Uterus (tissue), 4 donors: ENCODE measurements around the gene CIAO3. TPM values are rescaled to one million over a fixed set of nuclear protein-coding genes. Genes with fewer than 3 reads are reported as not detected.

Experiments
- DNase-seq, 2 donors: peaks; one replicate each; pipeline ENCODE4 v3.0.0-alpha.2; 2019 to 2020
- H3K27ac ChIP-seq, 2 donors: fragments of 200-600 bp; sonication (generic); 1 replicate in 1 of 2; 2 replicates in 1 of 2; pipeline ENCODE4 v1.5.1; 2016 to 2018
- H3K27me3 ChIP-seq, 2 donors: fragments of 200-600 bp; sonication (generic); one replicate each; pipeline ENCODE4 v1.5.1; 2018 to 2019; ENCODE audit warnings: control low read depth in 1 of 2
- H3K36me3 ChIP-seq, 2 donors: fragments of 200-600 bp; sonication (generic); one replicate each; pipeline ENCODE4 v1.5.1; 2019; ENCODE audit warnings: control low read depth in 1 of 2
- H3K4me1 ChIP-seq, 2 donors: fragments of 200-600 bp; sonication (generic); one replicate each; pipeline ENCODE4 v1.5.1; 2018 to 2019; ENCODE audit warnings: control low read depth in 1 of 2
- H3K4me3 ChIP-seq, 2 donors: fragments of 200-600 bp; sonication (generic); 1 replicate in 1 of 2; 2 replicates in 1 of 2; pipeline ENCODE4 v1.5.1; 2018 to 2019; ENCODE audit warnings: mild to moderate bottlenecking in 1 of 2
- H3K9me3 ChIP-seq, 2 donors: fragments of 200-600 bp; sonication (generic); one replicate each; pipeline ENCODE4 v1.5.1; 2019; ENCODE audit warnings: control low read depth in 1 of 2
- POLR2A ChIP-seq, 2 donors: fragments of 450-650 bp; IDR thresholded peaks; one replicate each; pipeline ENCODE4 v1.6.1; 2016; ENCODE audit warnings: antibody characterized with exemption in 2 of 2, mild to moderate bottlenecking in 1 of 2, moderate library complexity in 1 of 2
- intact Hi-C: fragments of 100-400 bp; cut with DNase I; formaldehyde crosslinking; loops from one replicate; pipeline ENCODE4 v1.15.1; 2023; ENCODE audit warnings: low total_unique reads
- total RNA-seq, 4 donors: library from RNA; depleted of rRNA in 3 of 4; stranded (reverse); fragments of >200 nt in 3 of 4; gene quantifications; one replicate each; pipeline versions ENCODE4 v1.1.0 to v1.2.4, GENCODE V29; 2014 to 2023
- TF ChIP-seq, protein P1 (sequence below), 4 experiments: fragments of 200-600 bp in 2 of 4; fragments of 450-650 bp in 2 of 4; sonication (generic) in 2 of 4; IDR thresholded peaks; one replicate each; pipeline ENCODE4 v1.5.1; 2016 to 2019; ENCODE audit warnings: antibody characterized with exemption in 4 of 4, mild to moderate bottlenecking in 2 of 4, moderate library complexity in 1 of 4
- donor health status: DM: yes; HTN: yes; CAD: no.

Gene CIAO3
- total RNA-seq, 4 donors from 2014 or later: 14.1 to 43.3 (median 25.0) TPM

DNA sequence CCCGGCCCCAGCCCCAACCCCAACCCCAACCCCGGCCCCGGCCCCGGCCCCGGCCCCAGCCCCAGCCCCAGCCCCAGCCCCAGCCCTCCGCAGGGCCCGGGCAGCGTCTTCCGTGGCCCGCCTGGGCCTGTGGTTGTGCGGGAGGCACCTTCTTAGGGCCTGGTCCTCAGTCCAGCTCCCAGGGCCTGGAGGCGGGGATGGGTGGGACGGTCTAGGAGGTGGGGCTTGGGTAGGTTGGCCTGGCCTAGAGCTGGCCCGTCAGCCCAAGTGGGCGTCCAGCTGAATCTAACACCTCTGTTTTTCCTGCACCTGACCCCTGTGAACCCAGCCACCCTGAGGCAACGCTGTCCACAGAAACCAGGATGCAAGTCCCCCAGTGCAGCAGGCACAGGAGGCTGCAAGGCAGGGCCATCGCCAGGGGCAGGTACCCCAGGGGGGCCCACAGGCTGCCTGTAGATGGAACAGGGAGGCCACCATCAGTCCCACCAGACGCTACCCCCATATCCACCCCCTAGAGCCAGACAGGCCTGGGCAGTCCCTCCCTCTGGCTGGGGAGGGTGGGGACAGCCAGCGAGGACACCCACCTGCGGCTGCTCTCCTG lies 28.5 kb upstream of the CIAO3 start:
- H3K27ac ChIP-seq: no peak overlapping the region
- DNase-seq: no peak
- no peak overlapping the region for H3K4me3 ChIP-seq
- H3K27me3 ChIP-seq: no peaks in the 10 kb centered on the region
- no peaks in the 10 kb centered on the region for H3K36me3 ChIP-seq
- H3K4me1 ChIP-seq: no peaks in the 10 kb centered on the region
- intact Hi-C loops: no loop called here
- no peak for TF ChIP-seq POLR2A (IDR thresholded peaks at IDR 0.05)
- TF ChIP-seq, protein P1, sequence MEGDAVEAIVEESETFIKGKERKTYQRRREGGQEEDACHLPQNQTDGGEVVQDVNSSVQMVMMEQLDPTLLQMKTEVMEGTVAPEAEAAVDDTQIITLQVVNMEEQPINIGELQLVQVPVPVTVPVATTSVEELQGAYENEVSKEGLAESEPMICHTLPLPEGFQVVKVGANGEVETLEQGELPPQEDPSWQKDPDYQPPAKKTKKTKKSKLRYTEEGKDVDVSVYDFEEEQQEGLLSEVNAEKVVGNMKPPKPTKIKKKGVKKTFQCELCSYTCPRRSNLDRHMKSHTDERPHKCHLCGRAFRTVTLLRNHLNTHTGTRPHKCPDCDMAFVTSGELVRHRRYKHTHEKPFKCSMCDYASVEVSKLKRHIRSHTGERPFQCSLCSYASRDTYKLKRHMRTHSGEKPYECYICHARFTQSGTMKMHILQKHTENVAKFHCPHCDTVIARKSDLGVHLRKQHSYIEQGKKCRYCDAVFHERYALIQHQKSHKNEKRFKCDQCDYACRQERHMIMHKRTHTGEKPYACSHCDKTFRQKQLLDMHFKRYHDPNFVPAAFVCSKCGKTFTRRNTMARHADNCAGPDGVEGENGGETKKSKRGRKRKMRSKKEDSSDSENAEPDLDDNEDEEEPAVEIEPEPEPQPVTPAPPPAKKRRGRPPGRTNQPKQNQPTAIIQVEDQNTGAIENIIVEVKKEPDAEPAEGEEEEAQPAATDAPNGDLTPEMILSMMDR (IDR thresholded peaks at IDR 0.05): no peak
- H3K9me3 ChIP-seq: no peaks in the 10 kb centered on the region

DNA sequence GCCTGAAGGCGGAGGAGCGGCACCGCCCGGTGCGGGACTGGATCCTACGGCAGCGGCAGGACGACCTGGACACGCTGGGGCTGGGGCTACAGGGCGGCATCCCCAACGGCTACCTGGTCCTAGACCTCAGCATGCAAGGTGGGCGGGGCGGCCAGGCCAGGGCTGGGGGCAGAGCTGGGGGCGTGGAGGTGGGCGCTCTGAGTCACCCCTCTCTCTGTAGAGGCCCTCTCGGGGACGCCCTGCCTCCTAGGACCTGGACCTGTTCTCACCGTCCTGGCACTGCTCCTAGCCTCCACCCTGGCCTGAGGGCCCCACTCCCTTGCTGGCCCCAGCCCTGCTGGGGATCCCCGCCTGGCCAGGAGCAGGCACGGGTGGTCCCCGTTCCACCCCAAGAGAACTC lies 27.6 kb upstream of the CIAO3 start:
- Histone ChIP-seq H3K4me1 (no peaks in the 10 kb centered on the region), H3K27me3 (no peaks in the 10 kb centered on the region), H3K9me3 (no peaks in the 10 kb centered on the region), H3K36me3 (no peaks in the 10 kb centered on the region), H3K27ac (no peak overlapping the region), H3K4me3 (no peak overlapping the region)
- TF ChIP-seq, protein P1 (IDR thresholded peaks at IDR 0.05): no peak
- TF ChIP-seq POLR2A (IDR thresholded peaks at IDR 0.05): no peak
- intact Hi-C loops: no loop called here
- DNase-seq: no peak

DNA sequence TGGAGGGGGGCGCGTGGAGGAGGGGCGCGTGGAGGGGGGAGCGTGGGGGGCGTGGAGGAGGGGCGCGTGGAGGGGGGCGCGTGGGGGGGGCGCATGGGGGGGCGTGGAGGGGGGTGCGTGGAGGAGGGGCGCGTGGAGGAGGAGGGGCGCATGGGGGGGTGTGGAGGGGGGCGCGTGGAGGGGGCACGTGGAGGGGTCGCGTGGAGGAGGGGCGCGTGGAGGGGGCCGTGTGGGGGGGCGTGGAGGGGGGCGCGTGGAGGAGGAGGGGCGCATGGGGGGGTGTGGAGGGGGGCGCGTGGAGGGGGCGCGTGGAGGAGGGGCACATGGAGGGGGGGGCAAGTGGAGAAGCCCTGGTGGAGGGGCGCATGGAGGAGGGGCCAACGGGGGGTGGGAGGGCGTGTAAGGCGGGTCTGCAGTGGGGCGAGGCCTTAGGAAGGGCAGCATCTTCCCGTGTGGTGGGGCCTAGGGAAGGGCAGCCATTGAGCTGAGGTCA lies 27.0 kb upstream of the CIAO3 start:
- intact Hi-C loops: no loop called here
- no peak overlapping the region for H3K27ac ChIP-seq
- no peaks in the 10 kb centered on the region for H3K27me3 ChIP-seq
- no peak for TF ChIP-seq POLR2A (IDR thresholded peaks at IDR 0.05)
- H3K36me3 ChIP-seq: no peaks in the 10 kb centered on the region
- H3K4me1 ChIP-seq: no peaks in the 10 kb centered on the region
- H3K4me3 ChIP-seq: no peak overlapping the region
- no peaks in the 10 kb centered on the region for H3K9me3 ChIP-seq
- DNase-seq: no peak

DNA sequence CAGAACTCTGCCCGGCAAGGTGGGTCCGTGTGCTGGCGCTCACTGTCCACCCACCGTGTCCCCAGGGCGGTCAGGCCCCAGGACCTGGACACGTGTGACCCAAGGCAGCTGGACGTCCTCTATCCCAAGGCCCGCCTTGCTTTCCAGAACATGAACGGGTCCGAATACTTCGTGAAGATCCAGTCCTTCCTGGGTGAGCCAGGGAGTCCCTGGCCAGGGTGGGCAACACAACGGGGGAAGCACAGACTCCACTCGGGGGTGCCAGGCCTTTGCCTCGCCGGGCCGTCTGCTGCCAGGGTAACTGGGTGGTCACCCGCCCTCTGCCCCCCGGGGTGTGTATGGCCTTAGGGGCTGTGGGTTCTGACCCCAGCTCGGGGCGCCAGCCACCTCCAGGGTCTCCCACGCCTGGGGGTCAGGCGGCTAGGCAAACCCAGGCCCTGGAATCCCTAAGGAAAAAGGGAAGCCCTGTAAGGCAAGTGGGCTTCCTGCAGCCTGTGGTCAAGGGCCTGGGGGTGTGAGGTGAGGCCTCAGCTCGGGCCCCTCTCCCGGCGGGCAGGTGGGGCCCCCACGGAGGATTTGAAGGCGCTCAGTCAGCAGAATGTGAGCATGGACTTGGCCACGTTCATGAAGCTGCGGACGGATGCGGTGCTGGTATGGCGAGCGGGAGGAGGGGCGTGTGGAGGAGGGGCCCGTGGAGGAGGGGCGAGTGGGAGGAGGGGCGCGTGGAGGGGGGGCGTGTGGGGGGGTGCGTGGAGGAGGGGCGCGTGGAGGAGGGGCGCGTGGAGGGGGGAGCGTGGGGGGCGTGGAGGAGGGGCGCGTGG lies 26.2 kb upstream of the CIAO3 start:
- intact Hi-C loops: no loop called here
- Histone ChIP-seq H3K36me3 (no peaks in the 10 kb centered on the region), H3K27ac (no peak overlapping the region), H3K4me3 (no peak overlapping the region), H3K27me3 (no peaks in the 10 kb centered on the region), H3K9me3 (no peaks in the 10 kb centered on the region), H3K4me1 (no peaks in the 10 kb centered on the region)
- no peak for TF ChIP-seq POLR2A (IDR thresholded peaks at IDR 0.05)
- TF ChIP-seq, protein P1 (IDR thresholded peaks at IDR 0.05): no peak
- DNase-seq: no peak

DNA sequence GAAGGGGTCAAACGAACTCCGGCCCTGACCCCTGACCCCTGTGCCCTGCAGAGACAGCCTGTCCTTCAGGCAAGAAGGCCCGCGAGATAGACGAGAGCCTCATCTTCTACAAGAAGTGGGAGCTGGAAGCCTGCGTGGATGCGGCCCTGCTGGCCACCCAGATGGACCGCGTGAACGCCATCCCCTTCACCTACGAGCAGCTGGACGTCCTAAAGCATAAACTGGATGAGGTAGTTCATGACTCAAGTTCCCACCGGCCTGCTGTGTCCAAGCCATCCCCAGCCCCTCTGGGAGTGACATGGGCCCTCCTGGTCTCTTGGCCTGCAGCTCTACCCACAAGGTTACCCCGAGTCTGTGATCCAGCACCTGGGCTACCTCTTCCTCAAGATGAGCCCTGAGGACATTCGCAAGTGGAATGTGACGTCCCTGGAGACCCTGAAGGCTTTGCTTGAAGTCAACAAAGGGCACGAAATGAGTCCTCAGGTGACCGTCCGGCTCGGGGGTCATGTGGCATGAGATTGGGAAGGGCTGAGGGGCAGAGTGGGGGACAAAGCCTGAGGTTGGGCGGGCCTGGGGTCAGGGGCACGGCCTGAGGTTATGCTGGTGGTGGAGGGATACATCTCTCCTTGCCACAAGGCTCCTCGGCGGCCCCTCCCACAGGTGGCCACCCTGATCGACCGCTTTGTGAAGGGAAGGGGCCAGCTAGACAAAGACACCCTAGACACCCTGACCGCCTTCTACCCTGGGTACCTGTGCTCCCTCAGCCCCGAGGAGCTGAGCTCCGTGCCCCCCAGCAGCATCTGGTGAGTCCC lies 25.4 kb upstream of the CIAO3 start:
- Histone ChIP-seq H3K4me1 (no peaks in the 10 kb centered on the region), H3K27me3 (no peaks in the 10 kb centered on the region), H3K27ac (no peak overlapping the region), H3K36me3 (no peaks in the 10 kb centered on the region), H3K4me3 (no peak overlapping the region), H3K9me3 (no peaks in the 10 kb centered on the region)
- TF ChIP-seq, protein P1 (IDR thresholded peaks at IDR 0.05): no peak
- no peak for TF ChIP-seq POLR2A (IDR thresholded peaks at IDR 0.05)
- no peak for DNase-seq
- intact Hi-C loops: no loop called here
